Astrocyte (in vitro differentiated cells and primary cell): ENCODE results near the gene AP5Z1.

Experiments
- CTCF ChIP-seq: IDR thresholded peaks from 2 replicates; pipeline ENCODE4 v1.5.1; 2011; ENCODE audit warnings: low read depth, mild to moderate bottlenecking, inconsistent platforms, low read length, moderate library complexity; ENCODE audit not compliant: insufficient read depth
- EZH2 ChIP-seq: IDR thresholded peaks from 2 replicates; pipeline ENCODE4 v1.6.1; 2012; ENCODE audit warnings: mild to moderate bottlenecking, low read length, inconsistent platforms; ENCODE audit not compliant: insufficient read depth

- TF ChIP-seq CTCF (no peak), EZH2 (no peak)
Measured at GRCh38 chr7:4751398-4751947, 23.9 kb upstream of the AP5Z1 start.
